NB4 (cell line): ENCODE results near the gene CATSPER3.

Experiments
- POLR2A ChIP-seq: IDR thresholded peaks from 2 replicates; pipeline ENCODE4 v1.6.1; 2011; ENCODE audit warnings: mild to moderate bottlenecking; ENCODE audit not compliant: insufficient read length; ENCODE audit errors: extremely low read depth
- TF ChIP-seq, protein P1 (sequence below): IDR thresholded peaks from one replicate; pipeline ENCODE4 v1.5.1; 2012; ENCODE audit warnings: low read depth, low read length
- TF ChIP-seq, protein P2 (sequence below): IDR thresholded peaks from 2 replicates; pipeline ENCODE4 v1.6.1; 2011; ENCODE audit warnings: low read depth, low read length

DNA sequence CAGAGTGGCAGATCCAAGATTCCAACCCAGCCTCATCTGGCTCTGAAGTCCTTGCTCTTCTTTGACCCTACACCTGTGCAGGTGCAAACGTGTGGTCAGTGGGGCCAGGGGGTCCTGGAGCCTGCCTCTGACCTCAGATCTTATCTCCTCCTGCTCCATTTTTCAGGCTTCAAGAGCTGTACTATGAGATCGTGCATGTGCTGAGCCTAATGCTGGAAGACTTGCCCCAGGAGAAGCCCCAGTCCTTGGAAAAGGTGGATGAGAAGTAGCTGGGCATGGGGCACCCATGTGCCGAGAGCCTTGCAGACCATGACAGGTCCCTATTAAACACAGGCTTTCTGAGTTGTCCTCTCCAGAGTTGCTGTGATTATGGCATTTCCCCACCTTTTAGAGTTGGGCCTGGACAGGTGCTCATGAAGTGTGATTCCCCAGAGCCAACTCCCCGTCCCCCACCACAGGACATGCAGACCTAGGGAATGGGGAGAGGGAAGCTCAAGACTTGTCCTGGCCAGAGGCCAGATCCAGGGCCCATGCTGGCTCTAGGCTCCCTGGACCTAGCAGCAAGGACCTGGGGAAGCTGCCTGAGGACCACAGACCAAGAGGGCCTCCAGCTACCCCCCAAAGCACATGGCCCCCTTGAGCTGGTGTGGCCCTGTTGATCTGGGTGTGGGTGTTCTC, 43.8 kb downstream of the CATSPER3 start:
- TF ChIP-seq POLR2A = no peak
- TF ChIP-seq, protein P1, sequence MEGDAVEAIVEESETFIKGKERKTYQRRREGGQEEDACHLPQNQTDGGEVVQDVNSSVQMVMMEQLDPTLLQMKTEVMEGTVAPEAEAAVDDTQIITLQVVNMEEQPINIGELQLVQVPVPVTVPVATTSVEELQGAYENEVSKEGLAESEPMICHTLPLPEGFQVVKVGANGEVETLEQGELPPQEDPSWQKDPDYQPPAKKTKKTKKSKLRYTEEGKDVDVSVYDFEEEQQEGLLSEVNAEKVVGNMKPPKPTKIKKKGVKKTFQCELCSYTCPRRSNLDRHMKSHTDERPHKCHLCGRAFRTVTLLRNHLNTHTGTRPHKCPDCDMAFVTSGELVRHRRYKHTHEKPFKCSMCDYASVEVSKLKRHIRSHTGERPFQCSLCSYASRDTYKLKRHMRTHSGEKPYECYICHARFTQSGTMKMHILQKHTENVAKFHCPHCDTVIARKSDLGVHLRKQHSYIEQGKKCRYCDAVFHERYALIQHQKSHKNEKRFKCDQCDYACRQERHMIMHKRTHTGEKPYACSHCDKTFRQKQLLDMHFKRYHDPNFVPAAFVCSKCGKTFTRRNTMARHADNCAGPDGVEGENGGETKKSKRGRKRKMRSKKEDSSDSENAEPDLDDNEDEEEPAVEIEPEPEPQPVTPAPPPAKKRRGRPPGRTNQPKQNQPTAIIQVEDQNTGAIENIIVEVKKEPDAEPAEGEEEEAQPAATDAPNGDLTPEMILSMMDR = no peak
- TF ChIP-seq, protein P2, sequence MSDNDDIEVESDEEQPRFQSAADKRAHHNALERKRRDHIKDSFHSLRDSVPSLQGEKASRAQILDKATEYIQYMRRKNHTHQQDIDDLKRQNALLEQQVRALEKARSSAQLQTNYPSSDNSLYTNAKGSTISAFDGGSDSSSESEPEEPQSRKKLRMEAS = no peak
